ENCODE data around the gene SH2B3.
"Not testable (repeated sequence)": the region's sequence is repeated elsewhere in the genome, so short reads cannot be mapped to it uniquely, and the experiment has no call there.

- not testable (repeated sequence) for TF ChIP-seq POLR2A, POLR2AphosphoS5 (IDR thresholded peaks at IDR 0.05)
Observed at GRCh38 chr12:111399741-111400404, 5.8 kb upstream of the SH2B3 start.
